HEK293 (cell line): ENCODE data around the gene POLR3A.

ENCODE experiments used
- CTCF ChIA-PET: fragments of 350-600 bp; formaldehyde crosslinking; extraction: SDS; loops from one replicate; lab custom pipeline; 2021; ENCODE audit warnings: antibody characterized with exemption; lab: Yijun Ruan, JAX
- POLR2A ChIA-PET: fragments of 300-600 bp; formaldehyde crosslinking; extraction: SDS; loops from one replicate; lab custom pipeline; 2020; ENCODE audit warnings: antibody characterized with exemption, inconsistent platforms; lab: Yijun Ruan, JAX
- H3K27ac ChIP-seq: fragments of 200-500 bp; sonication (Bioruptor generic); 2 replicates; pipeline ENCODE4 v1.5.1; 2014; ENCODE audit warnings: low read depth, low read length, control low read depth, inconsistent platforms; ENCODE audit errors: extremely low read depth
- H3K36me3 ChIP-seq, 2 experiments: fragments of 200-500 bp in 1 of 2; sonication (Bioruptor generic) in 1 of 2; 1 replicate in 1 of 2; 2 replicates in 1 of 2; pipeline ENCODE4 v1.5.1; 2014 to 2017; ENCODE audit warnings: inconsistent platforms in 2 of 2, low read length in 2 of 2; ENCODE audit not compliant: control insufficient read depth in 2 of 2, insufficient read depth in 1 of 2
- H3K4me1 ChIP-seq: fragments of 200-500 bp; sonication (Bioruptor generic); 2 replicates; pipeline ENCODE4 v1.5.1; 2014; ENCODE audit warnings: mild to moderate bottlenecking, low read length, inconsistent platforms; ENCODE audit not compliant: control insufficient read depth, insufficient read depth
- H3K4me3 ChIP-seq: 2 replicates; pipeline ENCODE4 v1.5.1; 2011; ENCODE audit warnings: low read depth, mild to moderate bottlenecking, control low read depth, low read length, moderate library complexity
- H3K9me3 ChIP-seq: fragments of 200-500 bp; sonication (Bioruptor generic); 2 replicates; pipeline ENCODE4 v1.5.1; 2014; ENCODE audit warnings: low read depth, low read length, inconsistent platforms; ENCODE audit not compliant: control insufficient read depth, insufficient read depth
- CTCF ChIP-seq: fragments of 450-650 bp; formaldehyde crosslinking; IDR thresholded peaks from 2 replicates; pipeline ENCODE4 v1.5.1; 2016; ENCODE audit warnings: missing biosample characterization, missing genetic modification characterization
- GLI2 ChIP-seq: fragments of 450-650 bp; formaldehyde crosslinking; IDR thresholded peaks from 2 replicates; pipeline ENCODE4; 2017; ENCODE audit warnings: missing biosample characterization, missing genetic modification characterization, low read depth, borderline replicate concordance
- GLIS2 ChIP-seq: fragments of 450-650 bp; formaldehyde crosslinking; IDR thresholded peaks from 2 replicates; pipeline ENCODE4 v1.5.1; 2016; ENCODE audit warnings: missing biosample characterization, missing genetic modification characterization
- KLF16 ChIP-seq: fragments of 450-650 bp; formaldehyde crosslinking; IDR thresholded peaks from 2 replicates; pipeline ENCODE4 v1.5.1; 2017; ENCODE audit warnings: missing biosample characterization, missing genetic modification characterization
- KLF8 ChIP-seq: fragments of 450-650 bp; formaldehyde crosslinking; IDR thresholded peaks from 2 replicates; pipeline ENCODE4 v1.5.1; 2016; ENCODE audit warnings: missing biosample characterization, missing genetic modification characterization
- MZF1 ChIP-seq: fragments of 450-650 bp; formaldehyde crosslinking; IDR thresholded peaks from 2 replicates; pipeline ENCODE4 v1.5.1; 2017; ENCODE audit warnings: missing biosample characterization, missing genetic modification characterization, borderline replicate concordance
- SP2 ChIP-seq: fragments of 450-650 bp; formaldehyde crosslinking; IDR thresholded peaks from 2 replicates; pipeline ENCODE4 v1.5.1; 2016; ENCODE audit warnings: missing biosample characterization, missing genetic modification characterization
- ZBTB20 ChIP-seq: fragments of 450-650 bp; formaldehyde crosslinking; IDR thresholded peaks from 2 replicates; pipeline ENCODE4 v1.5.1; 2016; ENCODE audit warnings: missing biosample characterization, missing genetic modification characterization
- ZFP37 ChIP-seq: fragments of 450-650 bp; formaldehyde crosslinking; IDR thresholded peaks from 2 replicates; pipeline ENCODE4 v1.5.1; 2016; ENCODE audit warnings: missing biosample characterization, missing genetic modification characterization
- ZIC2 ChIP-seq: fragments of 450-650 bp; formaldehyde crosslinking; IDR thresholded peaks from 2 replicates; pipeline ENCODE4 v1.5.1; 2016; ENCODE audit warnings: missing biosample characterization, missing genetic modification characterization
- ZNF157 ChIP-seq: fragments of 450-650 bp; formaldehyde crosslinking; IDR thresholded peaks from 2 replicates; pipeline ENCODE4 v1.5.1; 2016; ENCODE audit warnings: missing biosample characterization, missing genetic modification characterization
- ZNF19 ChIP-seq: fragments of 450-650 bp; formaldehyde crosslinking; IDR thresholded peaks from 2 replicates; pipeline ENCODE4; 2016; ENCODE audit warnings: missing biosample characterization, missing genetic modification characterization, low read depth
- ZNF335 ChIP-seq: fragments of 450-650 bp; formaldehyde crosslinking; conservative IDR thresholded peaks from 2 replicates; pipeline ENCODE4 v1.5.1; 2016; ENCODE audit warnings: missing biosample characterization, missing genetic modification characterization
- ZNF341 ChIP-seq: fragments of 450-650 bp; formaldehyde crosslinking; IDR thresholded peaks from 2 replicates; pipeline ENCODE4; 2016; ENCODE audit warnings: low read depth, missing biosample characterization, missing genetic modification characterization
- ZNF394 ChIP-seq: fragments of 450-650 bp; formaldehyde crosslinking; IDR thresholded peaks from 2 replicates; pipeline ENCODE4 v1.5.1; 2016; ENCODE audit warnings: missing biosample characterization, missing genetic modification characterization, mild to moderate bottlenecking, moderate library complexity, borderline replicate concordance
- ZNF580 ChIP-seq: fragments of 450-650 bp; formaldehyde crosslinking; IDR thresholded peaks from 2 replicates; pipeline ENCODE4 v1.5.1; 2016; ENCODE audit warnings: missing biosample characterization, missing genetic modification characterization
- ZNF596 ChIP-seq: fragments of 450-650 bp; IDR thresholded peaks from 2 replicates; pipeline ENCODE4 v1.5.0; 2018; ENCODE audit warnings: missing biosample characterization, mild to moderate bottlenecking, missing genetic modification characterization, moderate library complexity
- ZNF600 ChIP-seq: fragments of 450-650 bp; formaldehyde crosslinking; IDR thresholded peaks from 2 replicates; pipeline ENCODE4 v1.5.1; 2016; ENCODE audit warnings: missing biosample characterization, missing genetic modification characterization
- ZNF777 ChIP-seq: fragments of 450-650 bp; formaldehyde crosslinking; IDR thresholded peaks from 2 replicates; pipeline ENCODE4 v1.5.1; 2017; ENCODE audit warnings: missing biosample characterization, missing genetic modification characterization, borderline replicate concordance
- ZSCAN30 ChIP-seq: fragments of 450-650 bp; IDR thresholded peaks from 2 replicates; pipeline ENCODE4 v1.5.1; 2018; ENCODE audit warnings: missing biosample characterization, mild to moderate bottlenecking, missing genetic modification characterization, moderate library complexity
- ZSCAN5A ChIP-seq: fragments of 450-650 bp; formaldehyde crosslinking; IDR thresholded peaks from 2 replicates; pipeline ENCODE4 v1.5.1; 2016; ENCODE audit warnings: missing biosample characterization, missing genetic modification characterization
- TF ChIP-seq, protein P1 (sequence below): fragments of 450-650 bp; formaldehyde crosslinking; optimal IDR thresholded peaks from 2 replicates; pipeline ENCODE3; 2016; ENCODE audit warnings: missing biosample characterization, mild to moderate bottlenecking, missing genetic modification characterization
- TF ChIP-seq, protein P2 (sequence below): sonication (generic); formaldehyde crosslinking; IDR thresholded peaks from 2 replicates; pipeline ENCODE4 v1.8.1; 2022; ENCODE audit warnings: mild to moderate bottlenecking, moderate library complexity, missing genetic modification reagents
- TF ChIP-seq, protein P3 (sequence below): fragments of 450-650 bp; formaldehyde crosslinking; IDR thresholded peaks from 2 replicates; pipeline ENCODE4 v1.5.1; 2017; ENCODE audit warnings: missing biosample characterization, missing genetic modification characterization

POLR3A gene

GRCh38 chr10:77926566-77927401, 102.5 kb downstream of the POLR3A start, which contains the start of gene DLG5 (continued):
- TF ChIP-seq ZIC2 (tag by site-specific recombination) = peak; percentile 41; the same call in 1 of the 2 replicates
- TF ChIP-seq KLF16 (tag by site-specific recombination) = no peak
- peak; percentile 8; the same call in 1 of the 2 replicates for TF ChIP-seq KLF8 (tag by site-specific recombination)
- no peak for TF ChIP-seq MZF1 (tag by site-specific recombination)
- 0 out of 2 replicates have a peak, but pooled peaks have one; percentile 8 for TF ChIP-seq ZSCAN30 (tag by site-specific recombination)
- no peak for TF ChIP-seq ZNF580 (tag by site-specific recombination)
- TF ChIP-seq ZBTB20 (tag by site-specific recombination) = peak; percentile 53; the same call in 1 of the 2 replicates

DNA sequence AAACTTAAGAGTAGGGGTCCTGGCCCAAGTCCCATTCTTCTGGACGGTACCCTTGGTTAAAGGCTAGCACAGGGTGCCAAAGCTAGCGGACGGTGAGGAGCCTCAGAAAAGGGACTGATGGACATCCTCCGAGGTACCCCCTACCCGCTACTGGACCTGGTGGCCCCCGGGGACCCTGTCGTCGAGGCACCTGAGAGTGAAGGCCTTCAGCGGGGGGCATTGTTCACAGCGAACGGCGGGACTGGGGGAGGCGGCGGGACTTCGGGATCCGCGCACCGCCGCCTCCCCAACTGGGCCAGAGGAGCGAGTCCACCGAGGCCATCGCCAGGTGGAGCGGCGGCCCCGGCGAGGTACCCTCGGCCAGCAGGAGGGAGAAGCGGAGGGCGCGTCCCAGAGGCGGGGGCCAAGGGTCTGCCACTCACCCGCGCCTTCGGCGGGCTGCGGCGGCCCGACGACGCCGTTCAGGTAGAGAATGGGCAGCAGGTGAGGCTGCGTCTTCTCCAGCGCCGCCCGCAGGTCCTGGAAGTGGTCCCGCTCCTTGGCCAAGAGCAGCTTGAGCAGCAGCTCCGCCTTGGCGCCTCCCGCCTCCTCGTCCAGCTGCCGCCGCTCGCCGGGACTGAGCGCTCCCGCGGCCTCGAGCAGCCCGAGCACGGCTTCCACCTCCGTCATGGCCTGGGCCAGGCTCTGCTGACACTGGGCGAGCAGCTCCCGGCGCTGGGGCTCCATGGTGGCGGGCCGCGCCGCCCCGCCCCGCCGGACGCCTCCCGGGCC, 103.3 kb downstream of the POLR3A start:
- peak overlapping the region; percentile 73; the same call in 1 of the 2 replicates for H3K27ac ChIP-seq
- CTCF ChIA-PET = interaction anchor here (0.6 to 1.0 kb wide), 2 partner anchors 19 to 79 kb away, joined by 3 read pairs; no protein-coding TSS in a partner anchor
- H3K36me3 ChIP-seq = peaks cover 0 to 13% of the 10 kb centered on the region in 2 experiments; a peak in 1 of 3 replicates
- H3K9me3 ChIP-seq = no peaks in the 10 kb centered on the region
- H3K4me1 ChIP-seq = peaks cover 6% of the 10 kb centered on the region; the same call in 1 of the 2 replicates
- peak overlapping the region; percentile 85 for H3K4me3 ChIP-seq
- POLR2A ChIA-PET = interaction anchor here (0.7 to 2.2 kb wide), 7 partner anchors 9 to 79 kb away, joined by 3 to 10 read pairs (median 4); no protein-coding TSS in a partner anchor
- TF ChIP-seq CTCF (tag by site-specific recombination) (peak; percentile 74), ZNF777 (tag by site-specific recombination) (peak; percentile 54; the same call in 1 of the 2 replicates), GLI2 (tag by site-specific recombination) (no peak), ZNF19 (tag by site-specific recombination) (no peak), ZFP37 (tag by site-specific recombination) (0 out of 2 replicates have a peak, but pooled peaks have one; percentile 66), SP2 (tag by site-specific recombination) (peak; percentile 6; the same call in 1 of the 2 replicates), ZNF157 (tag by site-specific recombination) (no peak), KLF8 (tag by site-specific recombination) (peak; percentile 3; the same call in 1 of the 2 replicates), ZNF596 (tag by site-specific recombination) (no peak), ZNF394 (tag by site-specific recombination) (peak; percentile 33; the same call in 1 of the 2 replicates), GLIS2 (tag by site-specific recombination) (peak; percentile 37), ZSCAN5A (tag by site-specific recombination) (peak; percentile 12; the same call in 1 of the 2 replicates), ZBTB20 (tag by site-specific recombination) (peak; percentile 48; the same call in 1 of the 2 replicates), ZNF341 (tag by site-specific recombination) (peak; percentile 93), ZNF600 (tag by site-specific recombination) (peak; percentile 36; the same call in 1 of the 2 replicates), ZNF335 (tag by site-specific recombination) (peak; percentile 66)
- TF ChIP-seq, protein P1, sequence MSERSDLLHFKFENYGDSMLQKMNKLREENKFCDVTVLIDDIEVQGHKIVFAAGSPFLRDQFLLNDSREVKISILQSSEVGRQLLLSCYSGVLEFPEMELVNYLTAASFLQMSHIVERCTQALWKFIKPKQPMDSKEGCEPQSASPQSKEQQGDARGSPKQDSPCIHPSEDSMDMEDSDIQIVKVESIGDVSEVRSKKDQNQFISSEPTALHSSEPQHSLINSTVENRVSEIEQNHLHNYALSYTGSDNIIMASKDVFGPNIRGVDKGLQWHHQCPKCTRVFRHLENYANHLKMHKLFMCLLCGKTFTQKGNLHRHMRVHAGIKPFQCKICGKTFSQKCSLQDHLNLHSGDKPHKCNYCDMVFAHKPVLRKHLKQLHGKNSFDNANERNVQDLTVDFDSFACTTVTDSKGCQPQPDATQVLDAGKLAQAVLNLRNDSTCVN = peak; percentile 92
- TF ChIP-seq, protein P2, sequence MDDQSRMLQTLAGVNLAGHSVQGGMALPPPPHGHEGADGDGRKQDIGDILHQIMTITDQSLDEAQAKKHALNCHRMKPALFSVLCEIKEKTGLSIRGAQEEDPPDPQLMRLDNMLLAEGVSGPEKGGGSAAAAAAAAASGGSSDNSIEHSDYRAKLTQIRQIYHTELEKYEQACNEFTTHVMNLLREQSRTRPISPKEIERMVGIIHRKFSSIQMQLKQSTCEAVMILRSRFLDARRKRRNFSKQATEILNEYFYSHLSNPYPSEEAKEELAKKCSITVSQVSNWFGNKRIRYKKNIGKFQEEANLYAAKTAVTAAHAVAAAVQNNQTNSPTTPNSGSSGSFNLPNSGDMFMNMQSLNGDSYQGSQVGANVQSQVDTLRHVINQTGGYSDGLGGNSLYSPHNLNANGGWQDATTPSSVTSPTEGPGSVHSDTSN (CRISPR knock-in tag) = 0 out of 2 replicates have a peak, but pooled peaks have one; percentile 26
- TF ChIP-seq, protein P3, sequence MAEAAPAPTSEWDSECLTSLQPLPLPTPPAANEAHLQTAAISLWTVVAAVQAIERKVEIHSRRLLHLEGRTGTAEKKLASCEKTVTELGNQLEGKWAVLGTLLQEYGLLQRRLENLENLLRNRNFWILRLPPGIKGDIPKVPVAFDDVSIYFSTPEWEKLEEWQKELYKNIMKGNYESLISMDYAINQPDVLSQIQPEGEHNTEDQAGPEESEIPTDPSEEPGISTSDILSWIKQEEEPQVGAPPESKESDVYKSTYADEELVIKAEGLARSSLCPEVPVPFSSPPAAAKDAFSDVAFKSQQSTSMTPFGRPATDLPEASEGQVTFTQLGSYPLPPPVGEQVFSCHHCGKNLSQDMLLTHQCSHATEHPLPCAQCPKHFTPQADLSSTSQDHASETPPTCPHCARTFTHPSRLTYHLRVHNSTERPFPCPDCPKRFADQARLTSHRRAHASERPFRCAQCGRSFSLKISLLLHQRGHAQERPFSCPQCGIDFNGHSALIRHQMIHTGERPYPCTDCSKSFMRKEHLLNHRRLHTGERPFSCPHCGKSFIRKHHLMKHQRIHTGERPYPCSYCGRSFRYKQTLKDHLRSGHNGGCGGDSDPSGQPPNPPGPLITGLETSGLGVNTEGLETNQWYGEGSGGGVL (tag by site-specific recombination) = 0 out of 2 replicates have a peak, but pooled peaks have one; percentile 21
